Measurements from ENCODE around the gene TECTB. TPM values are rescaled to one million over a fixed set of nuclear protein-coding genes. Genes with fewer than 3 reads are reported as not detected.
A peak's percentile ranks its signal among the peaks of the same experiment; 100 is the strongest.

TECTB gene
- total RNA-seq = not detected

GRCh38 chr10:112283100-112283499, at the start of gene TECTB:
Gene TECTB (plus strand): TSS chr10:112283400. CDS start chr10:112283735, 335 bp downstream.
- H3K4me1 ChIP-seq = peaks cover 7 to 11% of the 10 kb centered on the region in 2 donors
- H3K27ac ChIP-seq = no peak within 1 kb of the TSS
- H3K9me3 ChIP-seq = no peaks in the 10 kb centered on the region
- ATAC-seq = no peak
- H3K4me3 ChIP-seq = no peak within 1 kb of the TSS
- intact Hi-C loops (cut with DNase I; ENCODE audit: low total_unique reads) = no loop called here
- no peaks in the 10 kb centered on the region for H3K36me3 ChIP-seq
- in situ Hi-C loops (cut with MboI; ENCODE audit: low sequenced_read_pairs in 4 of 4) = no loop called here
- DNase-seq = no peak
- no peaks in the 10 kb centered on the region for H3K27me3 ChIP-seq
- TF ChIP-seq, protein P1, sequence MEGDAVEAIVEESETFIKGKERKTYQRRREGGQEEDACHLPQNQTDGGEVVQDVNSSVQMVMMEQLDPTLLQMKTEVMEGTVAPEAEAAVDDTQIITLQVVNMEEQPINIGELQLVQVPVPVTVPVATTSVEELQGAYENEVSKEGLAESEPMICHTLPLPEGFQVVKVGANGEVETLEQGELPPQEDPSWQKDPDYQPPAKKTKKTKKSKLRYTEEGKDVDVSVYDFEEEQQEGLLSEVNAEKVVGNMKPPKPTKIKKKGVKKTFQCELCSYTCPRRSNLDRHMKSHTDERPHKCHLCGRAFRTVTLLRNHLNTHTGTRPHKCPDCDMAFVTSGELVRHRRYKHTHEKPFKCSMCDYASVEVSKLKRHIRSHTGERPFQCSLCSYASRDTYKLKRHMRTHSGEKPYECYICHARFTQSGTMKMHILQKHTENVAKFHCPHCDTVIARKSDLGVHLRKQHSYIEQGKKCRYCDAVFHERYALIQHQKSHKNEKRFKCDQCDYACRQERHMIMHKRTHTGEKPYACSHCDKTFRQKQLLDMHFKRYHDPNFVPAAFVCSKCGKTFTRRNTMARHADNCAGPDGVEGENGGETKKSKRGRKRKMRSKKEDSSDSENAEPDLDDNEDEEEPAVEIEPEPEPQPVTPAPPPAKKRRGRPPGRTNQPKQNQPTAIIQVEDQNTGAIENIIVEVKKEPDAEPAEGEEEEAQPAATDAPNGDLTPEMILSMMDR (IDR thresholded peaks at IDR 0.05 in 4 of 5, conservative IDR thresholded peaks at IDR 0.05 in 1 of 5) = no peak
- TF ChIP-seq POLR2A (IDR thresholded peaks at IDR 0.05) = no peak

DNA sequence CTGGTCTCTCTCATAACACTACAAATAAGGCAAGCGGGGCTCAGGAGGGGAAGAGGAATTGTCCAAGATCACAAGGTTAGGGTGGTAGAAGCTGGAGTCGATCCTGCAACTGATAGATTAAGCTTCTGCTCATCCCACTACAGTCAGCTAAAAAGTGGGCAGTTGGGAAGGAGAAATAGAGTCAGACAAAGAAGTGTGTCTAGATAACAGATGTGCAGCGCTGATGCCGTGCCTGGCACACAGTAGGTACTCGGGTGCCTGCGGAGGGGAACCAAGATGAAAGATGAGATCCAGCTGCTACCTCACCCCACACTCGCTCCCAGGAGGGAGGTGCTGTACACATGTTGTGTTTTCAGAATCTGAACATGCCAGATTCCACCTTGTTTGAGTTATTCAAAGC, 48.1 kb upstream of the TECTB start:
- DNase-seq (no peak), ATAC-seq (no peak)
- no peak overlapping the region for H3K4me3 ChIP-seq
- peaks cover 6 to 14% of the 10 kb centered on the region in 2 donors for H3K4me1 ChIP-seq
- no peaks in the 10 kb centered on the region for H3K9me3 ChIP-seq
- intact Hi-C loops (cut with DNase I; ENCODE audit: low total_unique reads) = loop anchor here (5.0 kb wide), 1 partner anchor 72 kb away; no protein-coding TSS in a partner anchor
- H3K27me3 ChIP-seq = no peaks in the 10 kb centered on the region
- TF ChIP-seq, protein P1 (IDR thresholded peaks at IDR 0.05 in 4 of 5, conservative IDR thresholded peaks at IDR 0.05 in 1 of 5) = no peak
- TF ChIP-seq POLR2A (IDR thresholded peaks at IDR 0.05) = no peak
- in situ Hi-C loops (cut with MboI; ENCODE audit: low sequenced_read_pairs in 4 of 4) = no loop called here
- no peak overlapping the region for H3K27ac ChIP-seq
- H3K36me3 ChIP-seq = no peaks in the 10 kb centered on the region

DNA sequence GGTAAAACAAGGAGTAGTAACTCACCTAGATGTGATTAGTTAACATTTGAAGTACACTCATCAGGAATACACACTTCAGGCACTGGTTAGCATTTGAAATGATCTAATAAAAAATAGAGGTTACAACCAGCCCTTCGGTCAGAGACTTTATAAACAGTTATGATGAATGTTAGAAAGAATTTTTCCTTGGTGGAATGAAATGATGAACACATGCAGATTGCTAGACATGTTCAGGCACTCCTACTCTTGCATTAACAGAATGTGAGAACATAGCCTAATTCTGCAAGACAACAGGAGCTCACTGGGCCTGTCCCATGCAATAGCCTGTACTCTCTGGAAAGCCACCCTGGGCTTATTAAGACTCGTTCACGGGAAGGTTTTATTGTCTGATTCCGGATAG, 47.3 kb upstream of the TECTB start:
- no peak for DNase-seq
- in situ Hi-C loops (cut with MboI; ENCODE audit: low sequenced_read_pairs in 4 of 4) (no loop called here), intact Hi-C loops (cut with DNase I; ENCODE audit: low total_unique reads) (loop anchor here (5.0 kb wide), 1 partner anchor 71 kb away; no protein-coding TSS in a partner anchor)
- H3K27ac ChIP-seq = no peak overlapping the region
- no peaks in the 10 kb centered on the region for H3K9me3 ChIP-seq
- no peak for ATAC-seq
- TF ChIP-seq, protein P1 (IDR thresholded peaks at IDR 0.05 in 4 of 5, conservative IDR thresholded peaks at IDR 0.05 in 1 of 5) = no peak
- TF ChIP-seq POLR2A (IDR thresholded peaks at IDR 0.05) = no peak
- peaks cover 6 to 14% of the 10 kb centered on the region in 2 donors for H3K4me1 ChIP-seq
- H3K36me3 ChIP-seq = no peaks in the 10 kb centered on the region
- no peaks in the 10 kb centered on the region for H3K27me3 ChIP-seq
- H3K4me3 ChIP-seq = no peak overlapping the region

GRCh38 chr10:112236486-112236885, 46.7 kb upstream of the TECTB start:
- H3K4me3 ChIP-seq = no peak overlapping the region
- H3K27me3 ChIP-seq = no peaks in the 10 kb centered on the region
- no peaks in the 10 kb centered on the region for H3K9me3 ChIP-seq
- H3K36me3 ChIP-seq = no peaks in the 10 kb centered on the region
- intact Hi-C loops (cut with DNase I; ENCODE audit: low total_unique reads) = loop anchor here (5.0 kb wide), 1 partner anchor 71 kb away; no protein-coding TSS in a partner anchor
- TF ChIP-seq POLR2A (IDR thresholded peaks at IDR 0.05) = no peak
- TF ChIP-seq, protein P1 (IDR thresholded peaks at IDR 0.05 in 4 of 5, conservative IDR thresholded peaks at IDR 0.05 in 1 of 5) = no peak
- H3K27ac ChIP-seq = no peak overlapping the region
- in situ Hi-C loops (cut with MboI; ENCODE audit: low sequenced_read_pairs in 4 of 4) = no loop called here
- ATAC-seq (peak; percentile 75 to 78), DNase-seq (peak; percentile 12 to 33)
- H3K4me1 ChIP-seq = peaks cover 8 to 12% of the 10 kb centered on the region in 2 donors

DNA sequence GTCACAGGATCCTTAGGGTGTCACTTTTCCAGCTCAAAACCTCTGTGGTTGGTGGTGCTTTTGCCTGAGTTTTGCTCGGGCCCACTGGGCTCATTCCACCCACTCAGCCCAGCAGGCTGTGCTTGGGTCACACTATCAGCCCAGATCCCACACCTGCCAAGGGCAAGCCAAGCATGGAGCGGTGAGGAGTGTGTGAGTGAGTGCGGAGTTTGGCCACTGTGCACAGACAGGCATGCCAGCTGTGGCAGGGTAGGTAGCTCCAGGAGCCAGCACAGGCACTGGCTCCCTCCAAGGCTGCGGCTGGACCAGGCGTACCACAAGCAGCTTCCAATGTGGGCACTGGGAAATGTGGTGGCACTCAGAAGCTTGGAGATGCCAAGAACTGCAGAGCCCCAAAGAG, 43.9 kb upstream of the TECTB start:
- in situ Hi-C loops (cut with MboI; ENCODE audit: low sequenced_read_pairs in 4 of 4) = no loop called here
- TF ChIP-seq, protein P1 (IDR thresholded peaks at IDR 0.05 in 4 of 5, conservative IDR thresholded peaks at IDR 0.05 in 1 of 5) = no peak
- TF ChIP-seq POLR2A (IDR thresholded peaks at IDR 0.05) = no peak
- Histone ChIP-seq H3K27ac (no peak overlapping the region), H3K9me3 (no peaks in the 10 kb centered on the region), H3K4me1 (peaks cover 6 to 13% of the 10 kb centered on the region in 2 donors), H3K27me3 (no peaks in the 10 kb centered on the region), H3K4me3 (no peak overlapping the region), H3K36me3 (no peaks in the 10 kb centered on the region)
- intact Hi-C loops (cut with DNase I; ENCODE audit: low total_unique reads) = loop anchor here (5.0 kb wide), 1 partner anchor 68 kb away; no protein-coding TSS in a partner anchor
- ATAC-seq (no peak), DNase-seq (no peak)
